CD4-positive, alpha-beta T cell treated with Interleukin-6 for 4 hours (primary cell): ENCODE results near the gene DDC.

Source experiments
- DNase-seq: peaks from one replicate; pipeline ENCODE4 v3.0.0-alpha.2; 2020; ENCODE audit warnings: mixed read lengths

Gene DDC

GRCh38 chr7:50564640-50565558, at the start of gene DDC:
Gene DDC (minus strand): TSS chr7:50565405. CDS start chr7:50544085, 21,320 bp downstream.
- DNase-seq = no peak

DNA sequence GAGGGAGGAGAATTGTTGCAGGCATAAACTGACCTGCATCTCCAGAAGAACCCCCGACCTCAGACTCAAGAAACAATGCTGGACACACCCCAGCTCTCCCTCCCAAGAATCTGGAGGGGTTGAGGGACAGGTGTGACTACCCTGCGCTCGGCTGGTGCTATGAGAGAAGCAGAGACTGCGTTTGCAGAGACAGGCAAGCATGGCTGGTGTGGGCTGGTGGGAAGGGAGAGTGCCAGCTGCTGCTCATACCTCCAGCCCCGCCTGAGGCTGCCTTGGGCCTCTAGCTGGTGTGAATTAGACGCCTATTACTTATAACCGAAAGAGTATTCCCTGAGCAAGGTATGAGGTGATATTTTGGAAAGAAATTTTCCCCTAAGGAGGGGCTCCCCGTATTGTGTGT, 48.3 kb upstream of the DDC start:
- no peak for DNase-seq

DNA sequence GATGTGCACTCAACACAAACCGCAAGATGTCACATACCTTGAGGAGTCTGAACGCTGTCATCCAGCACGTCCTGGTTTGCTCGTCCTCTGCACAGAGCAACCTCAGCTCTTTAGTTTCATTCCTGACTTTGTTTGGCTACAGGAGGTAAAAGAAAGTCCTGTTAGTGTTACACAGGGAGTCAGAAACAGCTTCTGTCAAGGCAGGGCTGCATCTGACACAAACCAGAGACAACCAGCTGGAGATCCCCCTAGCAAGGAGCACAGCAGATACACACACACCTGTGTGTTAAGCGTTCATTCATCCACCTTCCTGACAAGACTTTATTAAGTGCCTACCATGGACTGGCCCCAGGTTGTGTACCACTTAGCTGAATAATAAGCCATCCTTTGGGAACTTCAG, 47.5 kb upstream of the DDC start:
- no peak for DNase-seq

- DNase-seq = peak; percentile 55
Measured at GRCh38 chr7:50610521-50611277, 45.5 kb upstream of the DDC start.

DNA sequence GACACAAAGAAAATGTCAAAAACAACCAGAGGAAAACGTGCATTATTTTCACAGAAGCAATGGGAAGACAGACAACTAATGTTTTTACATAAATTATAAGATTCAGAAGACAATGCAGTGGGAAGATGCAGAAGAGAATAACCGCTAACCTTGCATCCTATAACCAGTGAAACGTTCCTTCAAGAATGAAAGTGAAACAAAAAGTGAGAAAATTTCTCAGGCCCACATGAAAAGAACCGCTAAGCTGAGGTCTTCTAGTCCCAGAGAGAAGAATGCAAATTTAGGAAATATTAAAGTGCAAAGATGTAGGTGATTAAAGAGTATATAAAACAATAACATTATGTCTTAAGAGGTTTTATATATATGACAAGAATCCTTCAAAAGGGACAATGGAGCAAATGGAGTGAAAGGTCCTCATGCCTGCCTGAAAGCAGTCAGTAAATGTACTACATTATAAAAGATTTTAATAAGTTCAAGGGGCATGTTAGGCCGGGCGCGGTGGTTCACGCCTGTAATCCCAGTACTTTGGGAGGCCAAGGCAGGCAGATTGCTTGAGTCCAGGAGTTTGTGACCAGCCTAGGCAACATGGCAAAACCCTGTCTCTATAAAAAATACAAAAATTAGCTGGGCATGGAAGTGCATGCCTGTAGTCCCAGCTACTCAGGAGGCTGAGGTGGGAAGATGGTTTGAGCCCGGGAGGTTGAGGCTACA, 43.1 kb upstream of the DDC start:
- DNase-seq = no peak

DNA sequence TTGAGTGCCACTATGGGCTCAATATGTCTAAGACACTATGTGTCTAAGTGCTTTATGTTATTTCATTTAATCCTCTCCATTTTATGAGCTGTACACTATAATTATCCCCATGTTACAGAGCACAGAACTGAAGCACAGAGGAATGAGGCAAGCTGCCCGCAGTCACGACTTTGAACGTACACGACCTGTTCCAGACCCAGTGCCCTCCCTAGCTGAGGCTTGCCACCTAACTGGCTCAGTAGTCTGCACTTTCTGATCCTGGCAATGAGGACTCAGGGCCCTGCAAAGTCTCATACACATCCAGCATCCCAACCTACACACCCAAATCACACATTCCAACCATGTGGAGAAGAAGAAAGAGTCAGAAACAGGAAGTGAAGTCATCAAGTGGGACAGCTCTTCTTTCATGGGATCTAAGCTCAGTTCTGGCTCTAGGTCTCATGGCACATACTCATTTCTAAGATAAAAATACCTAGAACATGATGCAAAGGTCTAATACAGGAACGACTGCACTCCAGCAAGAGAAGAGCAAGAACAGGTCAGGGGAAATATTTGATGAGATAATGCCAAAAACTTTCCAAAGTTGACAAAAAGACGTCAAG, 42.4 kb upstream of the DDC start:
- no peak for DNase-seq

DNA sequence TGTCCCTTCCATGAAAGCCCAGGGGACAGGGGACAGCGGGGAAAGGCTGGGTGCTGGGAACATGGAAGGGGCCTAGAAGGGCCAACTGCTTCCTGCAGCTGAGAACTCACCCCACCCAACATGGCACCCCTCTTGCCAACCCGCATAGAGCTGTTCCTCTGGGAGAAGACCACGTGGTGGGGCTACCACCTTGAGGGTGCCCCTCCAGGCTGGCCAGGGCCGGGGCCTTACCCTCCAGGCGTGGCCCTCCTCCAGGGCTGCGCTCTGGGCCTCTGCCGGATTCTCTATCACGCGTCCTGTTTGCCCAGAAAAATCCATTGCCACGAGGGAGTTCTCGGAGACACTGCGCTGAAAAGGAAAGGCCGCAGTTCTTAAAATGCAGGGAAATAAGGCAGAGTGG, 39.9 kb upstream of the DDC start:
- DNase-seq = no peak

GRCh38 chr7:50603287-50603686, 38.1 kb upstream of the DDC start:
- no peak for DNase-seq

- DNase-seq = no peak
Measured at GRCh38 chr7:50599385-50599784, 34.2 kb upstream of the DDC start.

- DNase-seq = no peak
Measured at GRCh38 chr7:50598460-50599343, 33.5 kb upstream of the DDC start.

DNA sequence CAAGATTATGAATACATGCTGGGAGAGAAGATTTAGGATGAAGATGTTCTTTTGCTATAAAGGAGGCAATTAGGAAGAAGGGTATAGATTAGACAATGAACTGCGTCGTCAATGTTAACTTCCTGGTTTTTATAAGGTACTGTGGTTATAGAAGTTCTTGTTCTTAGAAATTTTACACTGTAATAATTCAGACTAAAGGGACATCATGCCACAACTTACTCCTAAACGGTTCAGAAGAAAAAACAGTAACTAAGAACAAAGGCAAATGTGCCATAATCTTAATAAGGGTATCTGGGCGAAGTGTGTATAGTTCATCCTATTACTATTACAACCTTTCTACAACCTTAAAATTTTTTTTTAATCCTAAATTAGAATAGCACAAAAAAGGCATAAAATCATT, 31.3 kb upstream of the DDC start:
- no peak for DNase-seq

GRCh38 chr7:50595491-50596102, 30.4 kb upstream of the DDC start:
- DNase-seq = peak; percentile 31

GRCh38 chr7:50594734-50595485, 29.7 kb upstream of the DDC start:
- DNase-seq = no peak

GRCh38 chr7:50594136-50594535, 28.9 kb upstream of the DDC start:
- DNase-seq = no peak

DNA sequence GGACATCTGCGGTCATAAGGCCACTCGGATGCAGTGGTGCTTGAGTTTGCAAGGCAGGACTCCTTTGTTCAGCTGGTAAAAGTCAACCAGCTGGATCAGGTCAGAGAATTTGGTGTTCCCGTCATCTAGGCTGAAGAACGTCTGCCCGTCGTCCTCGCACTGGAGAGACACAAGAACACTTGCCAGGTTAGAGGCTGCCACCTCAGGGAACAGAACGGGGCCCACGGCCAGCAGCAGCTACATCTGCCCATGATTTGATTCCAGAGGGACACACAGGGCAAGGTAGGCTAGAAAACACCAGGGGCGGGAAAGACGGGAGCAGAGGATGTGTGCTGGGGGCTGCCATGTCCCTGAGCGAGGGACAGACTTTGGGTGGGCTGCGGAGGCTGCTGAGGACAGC, 27.7 kb upstream of the DDC start:
- no peak for DNase-seq

GRCh38 chr7:50591480-50592438, 26.6 kb upstream of the DDC start:
- no peak for DNase-seq

- no peak for DNase-seq
Measured at GRCh38 chr7:50591098-50591479, 25.9 kb upstream of the DDC start.

DNA sequence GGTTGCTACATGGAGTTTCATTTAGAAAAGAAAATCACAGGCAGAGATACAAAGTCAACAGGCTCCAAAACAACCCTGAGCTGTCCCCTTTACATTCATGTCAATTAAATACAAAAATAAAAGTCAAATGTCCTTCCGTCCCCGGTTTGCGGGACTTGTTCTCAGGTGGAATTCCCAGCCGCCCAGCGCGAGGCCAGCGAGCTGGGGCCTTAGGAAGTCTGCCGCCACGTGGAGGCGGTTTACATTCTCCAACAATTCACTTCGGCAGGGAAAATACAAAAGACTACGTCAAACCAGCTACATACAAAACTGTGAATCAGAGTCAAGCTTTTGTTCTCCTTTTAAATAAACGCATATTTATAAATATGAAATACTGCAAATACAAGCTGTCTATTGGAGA, 25.3 kb upstream of the DDC start:
- DNase-seq = no peak

DNA sequence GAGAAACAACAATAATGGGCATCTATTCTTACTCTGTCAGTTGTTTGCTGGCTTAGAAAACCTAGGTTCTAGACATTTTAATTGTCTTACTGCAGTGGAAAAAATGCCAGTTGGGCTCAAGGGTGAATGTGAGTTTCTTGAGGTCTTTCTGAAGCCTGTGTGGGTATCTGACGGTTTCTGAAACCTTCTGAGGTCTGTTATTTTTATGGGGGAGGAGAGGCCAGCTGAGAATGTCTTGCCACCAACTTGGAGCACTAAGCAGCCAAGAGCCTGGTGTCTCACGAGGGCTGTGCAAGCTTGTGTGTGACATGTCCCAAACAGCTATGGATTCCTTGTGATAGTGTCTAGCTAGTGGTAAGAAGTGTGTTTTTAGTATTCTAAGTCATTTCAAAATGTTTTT, 24.2 kb upstream of the DDC start:
- DNase-seq = no peak

GRCh38 chr7:50588937-50589336, 23.7 kb upstream of the DDC start:
- DNase-seq = no peak
